ENCODE measurements around the gene ASTN2. TPM values are rescaled to one million over a fixed set of nuclear protein-coding genes. Genes with fewer than 3 reads are reported as not detected.

The ASTN2 gene
- total and polyA plus RNA-seq, 9 of the 15 experiments (the other 6 are each of a cell fraction or from before 2014, with no cell fraction given), result 0.56 to 3.5 (median 1.9) TPM

DNA sequence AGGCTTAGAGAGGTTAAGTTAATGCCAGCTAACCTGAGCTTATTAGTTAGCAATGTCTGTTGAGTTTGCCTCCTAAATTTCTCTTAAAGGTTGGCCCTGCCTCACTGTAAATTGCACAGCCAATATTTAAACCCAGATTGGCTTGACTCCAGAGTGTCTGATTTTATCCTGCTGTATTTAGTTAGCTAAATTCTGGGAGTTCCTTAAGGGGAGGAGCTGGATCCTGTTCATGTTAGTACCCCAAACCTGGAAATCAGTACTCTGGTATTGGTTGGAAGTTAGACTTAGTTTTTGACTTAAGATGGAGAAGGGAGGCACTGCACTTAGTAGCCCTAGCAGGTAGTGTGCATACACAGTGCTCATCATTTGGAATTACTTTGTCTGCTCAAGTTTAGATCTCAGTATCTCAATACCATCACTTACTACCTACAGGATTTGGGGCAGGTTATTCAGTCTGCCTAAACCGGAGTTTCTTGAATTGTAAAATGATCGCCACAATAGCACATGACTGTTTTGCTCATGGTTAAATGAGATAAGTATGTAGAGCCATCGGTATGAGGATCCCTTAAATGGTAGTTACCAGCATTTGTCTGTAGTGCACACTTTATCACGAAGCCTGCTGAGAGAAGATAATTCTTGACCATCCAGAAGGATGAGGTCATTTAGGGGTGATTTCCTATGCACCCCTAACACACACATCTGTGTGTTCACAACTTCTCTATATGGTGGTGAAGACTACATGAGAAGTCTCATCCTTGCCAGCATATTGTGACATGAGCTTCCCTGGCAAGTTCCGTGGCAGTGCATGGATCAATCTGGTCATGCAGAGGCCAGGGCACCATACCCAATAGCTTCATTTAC, 992.5 kb downstream of the ASTN2 start (continued):
- TF ChIP-seq, protein P1, sequence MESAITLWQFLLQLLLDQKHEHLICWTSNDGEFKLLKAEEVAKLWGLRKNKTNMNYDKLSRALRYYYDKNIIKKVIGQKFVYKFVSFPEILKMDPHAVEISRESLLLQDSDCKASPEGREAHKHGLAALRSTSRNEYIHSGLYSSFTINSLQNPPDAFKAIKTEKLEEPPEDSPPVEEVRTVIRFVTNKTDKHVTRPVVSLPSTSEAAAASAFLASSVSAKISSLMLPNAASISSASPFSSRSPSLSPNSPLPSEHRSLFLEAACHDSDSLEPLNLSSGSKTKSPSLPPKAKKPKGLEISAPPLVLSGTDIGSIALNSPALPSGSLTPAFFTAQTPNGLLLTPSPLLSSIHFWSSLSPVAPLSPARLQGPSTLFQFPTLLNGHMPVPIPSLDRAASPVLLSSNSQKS (CRISPR knock-in tag; IDR thresholded peaks at IDR 0.05), result no peak
- TF ChIP-seq NFYB (IDR thresholded peaks at IDR 0.05; ENCODE audit: extremely low read depth, insufficient read length) (no peak), HDAC2 (IDR thresholded peaks at IDR 0.05) (peak; percentile 71; the same call in 1 of the 2 replicates), SMARCE1 (IDR thresholded peaks at IDR 0.05) (peak; percentile 89), CEBPB (tag; IDR thresholded peaks at IDR 0.05) (peak; percentile 39; the same call in 1 of the 2 replicates), SMARCB1 (IDR thresholded peaks at IDR 0.05; ENCODE audit: insufficient read length, low read depth) (no peak), SP2 (IDR thresholded peaks at IDR 0.05; ENCODE audit: extremely low read depth, low read depth, low read length, poor library complexity, severe bottlenecking) (no peak), ZKSCAN8 (CRISPR knock-in tag; IDR thresholded peaks at IDR 0.05) (no peak; the same call in 1 of the 2 replicates), EGR1 (conservative IDR thresholded peaks at IDR 0.05) (no peak), SREBF2 (CRISPR knock-in tag; IDR thresholded peaks at IDR 0.05) (no peak), CHCHD3 (CRISPR knock-in tag; IDR thresholded peaks at IDR 0.05) (no peak), ZBTB2 (IDR thresholded peaks at IDR 0.05) (no peak), TSC22D4 (tag; IDR thresholded peaks at IDR 0.05) (no peak), CCNT2 (IDR thresholded peaks at IDR 0.05; ENCODE audit: borderline replicate concordance, extremely low read depth, insufficient read length, low read depth, low read length) (peak; percentile 72), ZNF699 (CRISPR knock-in tag; IDR thresholded peaks at IDR 0.05; ENCODE audit: insufficient replicate concordance) (no peak)
- TF ChIP-seq, protein P2, sequence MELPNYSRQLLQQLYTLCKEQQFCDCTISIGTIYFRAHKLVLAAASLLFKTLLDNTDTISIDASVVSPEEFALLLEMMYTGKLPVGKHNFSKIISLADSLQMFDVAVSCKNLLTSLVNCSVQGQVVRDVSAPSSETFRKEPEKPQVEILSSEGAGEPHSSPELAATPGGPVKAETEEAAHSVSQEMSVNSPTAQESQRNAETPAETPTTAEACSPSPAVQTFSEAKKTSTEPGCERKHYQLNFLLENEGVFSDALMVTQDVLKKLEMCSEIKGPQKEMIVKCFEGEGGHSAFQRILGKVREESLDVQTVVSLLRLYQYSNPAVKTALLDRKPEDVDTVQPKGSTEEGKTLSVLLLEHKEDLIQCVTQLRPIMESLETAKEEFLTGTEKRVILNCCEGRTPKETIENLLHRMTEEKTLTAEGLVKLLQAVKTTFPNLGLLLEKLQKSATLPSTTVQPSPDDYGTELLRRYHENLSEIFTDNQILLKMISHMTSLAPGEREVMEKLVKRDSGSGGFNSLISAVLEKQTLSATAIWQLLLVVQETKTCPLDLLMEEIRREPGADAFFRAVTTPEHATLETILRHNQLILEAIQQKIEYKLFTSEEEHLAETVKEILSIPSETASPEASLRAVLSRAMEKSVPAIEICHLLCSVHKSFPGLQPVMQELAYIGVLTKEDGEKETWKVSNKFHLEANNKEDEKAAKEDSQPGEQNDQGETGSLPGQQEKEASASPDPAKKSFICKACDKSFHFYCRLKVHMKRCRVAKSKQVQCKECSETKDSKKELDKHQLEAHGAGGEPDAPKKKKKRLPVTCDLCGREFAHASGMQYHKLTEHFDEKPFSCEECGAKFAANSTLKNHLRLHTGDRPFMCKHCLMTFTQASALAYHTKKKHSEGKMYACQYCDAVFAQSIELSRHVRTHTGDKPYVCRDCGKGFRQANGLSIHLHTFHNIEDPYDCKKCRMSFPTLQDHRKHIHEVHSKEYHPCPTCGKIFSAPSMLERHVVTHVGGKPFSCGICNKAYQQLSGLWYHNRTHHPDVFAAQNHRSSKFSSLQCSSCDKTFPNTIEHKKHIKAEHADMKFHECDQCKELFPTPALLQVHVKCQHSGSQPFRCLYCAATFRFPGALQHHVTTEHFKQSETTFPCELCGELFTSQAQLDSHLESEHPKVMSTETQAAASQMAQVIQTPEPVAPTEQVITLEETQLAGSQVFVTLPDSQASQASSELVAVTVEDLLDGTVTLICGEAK (IDR thresholded peaks at IDR 0.05), result no peak
- TF ChIP-seq, protein P2 (CRISPR knock-in tag; IDR thresholded peaks at IDR 0.05), result no peak

Data from K562 (cell line).